HEK293 (cell line): ENCODE data around the gene INPP5F.

Source experiments
- CTCF ChIA-PET: fragments of 350-600 bp; formaldehyde crosslinking; extraction: SDS; loops from one replicate; lab custom pipeline; 2021; ENCODE audit warnings: antibody characterized with exemption; lab: Yijun Ruan, JAX
- POLR2A ChIA-PET: fragments of 300-600 bp; formaldehyde crosslinking; extraction: SDS; loops from one replicate; lab custom pipeline; 2020; ENCODE audit warnings: antibody characterized with exemption, inconsistent platforms; lab: Yijun Ruan, JAX
- H3K27ac ChIP-seq: fragments of 200-500 bp; sonication (Bioruptor generic); 2 replicates; pipeline ENCODE4 v1.5.1; 2014; ENCODE audit warnings: low read depth, low read length, control low read depth, inconsistent platforms; ENCODE audit errors: extremely low read depth
- H3K36me3 ChIP-seq, 2 experiments: fragments of 200-500 bp in 1 of 2; sonication (Bioruptor generic) in 1 of 2; 1 replicate in 1 of 2; 2 replicates in 1 of 2; pipeline ENCODE4 v1.5.1; 2014 to 2017; ENCODE audit warnings: inconsistent platforms in 2 of 2, low read length in 2 of 2; ENCODE audit not compliant: control insufficient read depth in 2 of 2, insufficient read depth in 1 of 2
- H3K4me1 ChIP-seq: fragments of 200-500 bp; sonication (Bioruptor generic); 2 replicates; pipeline ENCODE4 v1.5.1; 2014; ENCODE audit warnings: mild to moderate bottlenecking, low read length, inconsistent platforms; ENCODE audit not compliant: control insufficient read depth, insufficient read depth
- H3K4me3 ChIP-seq: 2 replicates; pipeline ENCODE4 v1.5.1; 2011; ENCODE audit warnings: low read depth, mild to moderate bottlenecking, control low read depth, low read length, moderate library complexity
- H3K9me3 ChIP-seq: fragments of 200-500 bp; sonication (Bioruptor generic); 2 replicates; pipeline ENCODE4 v1.5.1; 2014; ENCODE audit warnings: low read depth, low read length, inconsistent platforms; ENCODE audit not compliant: control insufficient read depth, insufficient read depth
- IKZF3 ChIP-seq: fragments of 450-650 bp; IDR thresholded peaks from 2 replicates; pipeline ENCODE4 v1.5.0; 2018; ENCODE audit warnings: missing biosample characterization, mild to moderate bottlenecking, missing genetic modification characterization, moderate library complexity
- MZF1 ChIP-seq: fragments of 450-650 bp; formaldehyde crosslinking; IDR thresholded peaks from 2 replicates; pipeline ENCODE4 v1.5.1; 2017; ENCODE audit warnings: missing biosample characterization, missing genetic modification characterization, borderline replicate concordance
- PRDM1 ChIP-seq: fragments of 450-650 bp; formaldehyde crosslinking; IDR thresholded peaks from 2 replicates; pipeline ENCODE4; 2016; ENCODE audit warnings: missing biosample characterization, missing genetic modification characterization
- SP7 ChIP-seq: fragments of 450-650 bp; formaldehyde crosslinking; IDR thresholded peaks from 2 replicates; pipeline ENCODE4 v1.5.1; 2016; ENCODE audit warnings: missing biosample characterization, missing genetic modification characterization
- WT1 ChIP-seq: fragments of 450-650 bp; formaldehyde crosslinking; IDR thresholded peaks from 2 replicates; pipeline ENCODE4 v1.5.1; 2016; ENCODE audit warnings: missing biosample characterization, missing genetic modification characterization
- ZBTB20 ChIP-seq: fragments of 450-650 bp; formaldehyde crosslinking; IDR thresholded peaks from 2 replicates; pipeline ENCODE4 v1.5.1; 2016; ENCODE audit warnings: missing biosample characterization, missing genetic modification characterization
- ZBTB7A ChIP-seq: fragments of 450-650 bp; formaldehyde crosslinking; IDR thresholded peaks from 2 replicates; pipeline ENCODE4 v1.5.1; 2016; ENCODE audit warnings: low read depth, missing biosample characterization, missing genetic modification characterization
- ZNF148 ChIP-seq: fragments of 450-650 bp; formaldehyde crosslinking; IDR thresholded peaks from 2 replicates; pipeline ENCODE4 v1.5.0; 2017; ENCODE audit warnings: missing biosample characterization, missing genetic modification characterization, borderline replicate concordance
- ZNF311 ChIP-seq: fragments of 450-650 bp; formaldehyde crosslinking; IDR thresholded peaks from 2 replicates; pipeline ENCODE4 v1.5.1; 2017; ENCODE audit warnings: missing biosample characterization, missing genetic modification characterization, borderline replicate concordance
- ZNF335 ChIP-seq: fragments of 450-650 bp; formaldehyde crosslinking; conservative IDR thresholded peaks from 2 replicates; pipeline ENCODE4 v1.5.1; 2016; ENCODE audit warnings: missing biosample characterization, missing genetic modification characterization
- ZNF473 ChIP-seq: fragments of 450-650 bp; formaldehyde crosslinking; IDR thresholded peaks from 2 replicates; pipeline ENCODE4 v1.5.1; 2017; ENCODE audit warnings: missing biosample characterization, missing genetic modification characterization
- ZNF548 ChIP-seq: fragments of 450-650 bp; formaldehyde crosslinking; IDR thresholded peaks from 2 replicates; pipeline ENCODE4 v1.5.1; 2016; ENCODE audit warnings: missing biosample characterization, missing genetic modification characterization
- ZNF571 ChIP-seq: fragments of 450-650 bp; formaldehyde crosslinking; IDR thresholded peaks from 2 replicates; pipeline ENCODE4 v1.5.0; 2017; ENCODE audit warnings: missing biosample characterization, missing genetic modification characterization
- ZNF600 ChIP-seq: fragments of 450-650 bp; formaldehyde crosslinking; IDR thresholded peaks from 2 replicates; pipeline ENCODE4 v1.5.1; 2016; ENCODE audit warnings: missing biosample characterization, missing genetic modification characterization
- ZNF639 ChIP-seq: fragments of 450-650 bp; formaldehyde crosslinking; IDR thresholded peaks from 2 replicates; pipeline ENCODE4 v1.5.1; 2016; ENCODE audit warnings: missing biosample characterization, missing genetic modification characterization
- ZNF843 ChIP-seq: fragments of 450-650 bp; formaldehyde crosslinking; IDR thresholded peaks from 2 replicates; pipeline ENCODE4 v1.5.1; 2016; ENCODE audit warnings: missing biosample characterization, missing genetic modification characterization
- TF ChIP-seq, protein P1 (sequence below): fragments of 450-650 bp; formaldehyde crosslinking; IDR thresholded peaks from 2 replicates; pipeline ENCODE4 v1.5.1; 2016; ENCODE audit warnings: missing biosample characterization, missing genetic modification characterization
- TF ChIP-seq, protein P2 (sequence below): fragments of 450-650 bp; formaldehyde crosslinking; IDR thresholded peaks from 2 replicates; pipeline ENCODE4 v1.5.1; 2017; ENCODE audit warnings: missing biosample characterization, missing genetic modification characterization
- TF ChIP-seq, protein P3 (sequence below): fragments of 450-650 bp; formaldehyde crosslinking; IDR thresholded peaks from 2 replicates; pipeline ENCODE4 v1.5.1; 2016; ENCODE audit warnings: missing biosample characterization, missing genetic modification characterization

Gene INPP5F

GRCh38 chr10:119782981-119783664, 57.3 kb downstream of the INPP5F start (continued):
- TF ChIP-seq ZNF639 (tag by site-specific recombination) (no peak), ZNF335 (tag by site-specific recombination) (no peak), ZNF473 (tag by site-specific recombination) (no peak), ZBTB7A (tag by site-specific recombination) (no peak)
- TF ChIP-seq, protein P1, sequence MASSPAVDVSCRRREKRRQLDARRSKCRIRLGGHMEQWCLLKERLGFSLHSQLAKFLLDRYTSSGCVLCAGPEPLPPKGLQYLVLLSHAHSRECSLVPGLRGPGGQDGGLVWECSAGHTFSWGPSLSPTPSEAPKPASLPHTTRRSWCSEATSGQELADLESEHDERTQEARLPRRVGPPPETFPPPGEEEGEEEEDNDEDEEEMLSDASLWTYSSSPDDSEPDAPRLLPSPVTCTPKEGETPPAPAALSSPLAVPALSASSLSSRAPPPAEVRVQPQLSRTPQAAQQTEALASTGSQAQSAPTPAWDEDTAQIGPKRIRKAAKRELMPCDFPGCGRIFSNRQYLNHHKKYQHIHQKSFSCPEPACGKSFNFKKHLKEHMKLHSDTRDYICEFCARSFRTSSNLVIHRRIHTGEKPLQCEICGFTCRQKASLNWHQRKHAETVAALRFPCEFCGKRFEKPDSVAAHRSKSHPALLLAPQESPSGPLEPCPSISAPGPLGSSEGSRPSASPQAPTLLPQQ (tag by site-specific recombination): no peak

GRCh38 chr10:119783665-119784027, 57.8 kb downstream of the INPP5F start:
- TF ChIP-seq PRDM1 (tag by site-specific recombination): peak; percentile 64
- TF ChIP-seq ZNF148 (tag by site-specific recombination): no peak
- TF ChIP-seq, all 188 proteins: peak for 1

GRCh38 chr10:119784340-119785067, 58.7 kb downstream of the INPP5F start:
- H3K27ac ChIP-seq: no peak overlapping the region; the same call in 1 of the 2 replicates
- H3K4me1 ChIP-seq: peaks cover 19% of the 10 kb centered on the region
- POLR2A ChIA-PET: no interaction called here
- H3K4me3 ChIP-seq: no peak overlapping the region
- CTCF ChIA-PET: interaction anchor here (0.6 to 3.0 kb wide), 2 partner anchors 34 to 81 kb away, joined by 6 to 13 read pairs; no protein-coding TSS in a partner anchor
- TF ChIP-seq ZNF335 (tag by site-specific recombination) (0 out of 2 replicates have a peak, but pooled peaks have one; percentile 32), MZF1 (tag by site-specific recombination) (0 out of 2 replicates have a peak, but pooled peaks have one; percentile 50), ZNF311 (tag by site-specific recombination) (no peak), WT1 (tag by site-specific recombination) (peak; percentile 97), ZNF548 (tag by site-specific recombination) (no peak), IKZF3 (tag by site-specific recombination) (no peak), SP7 (tag by site-specific recombination) (peak; percentile 31; the same call in 1 of the 2 replicates), ZNF571 (no peak), ZNF843 (no peak), ZNF600 (peak; percentile 52; the same call in 1 of the 2 replicates), ZBTB20 (0 out of 2 replicates have a peak, but pooled peaks have one; percentile 27)
- TF ChIP-seq, protein P2, sequence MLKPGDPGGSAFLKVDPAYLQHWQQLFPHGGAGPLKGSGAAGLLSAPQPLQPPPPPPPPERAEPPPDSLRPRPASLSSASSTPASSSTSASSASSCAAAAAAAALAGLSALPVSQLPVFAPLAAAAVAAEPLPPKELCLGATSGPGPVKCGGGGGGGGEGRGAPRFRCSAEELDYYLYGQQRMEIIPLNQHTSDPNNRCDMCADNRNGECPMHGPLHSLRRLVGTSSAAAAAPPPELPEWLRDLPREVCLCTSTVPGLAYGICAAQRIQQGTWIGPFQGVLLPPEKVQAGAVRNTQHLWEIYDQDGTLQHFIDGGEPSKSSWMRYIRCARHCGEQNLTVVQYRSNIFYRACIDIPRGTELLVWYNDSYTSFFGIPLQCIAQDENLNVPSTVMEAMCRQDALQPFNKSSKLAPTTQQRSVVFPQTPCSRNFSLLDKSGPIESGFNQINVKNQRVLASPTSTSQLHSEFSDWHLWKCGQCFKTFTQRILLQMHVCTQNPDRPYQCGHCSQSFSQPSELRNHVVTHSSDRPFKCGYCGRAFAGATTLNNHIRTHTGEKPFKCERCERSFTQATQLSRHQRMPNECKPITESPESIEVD: 0 out of 2 replicates have a peak, but pooled peaks have one; percentile 28
- TF ChIP-seq, protein P3, sequence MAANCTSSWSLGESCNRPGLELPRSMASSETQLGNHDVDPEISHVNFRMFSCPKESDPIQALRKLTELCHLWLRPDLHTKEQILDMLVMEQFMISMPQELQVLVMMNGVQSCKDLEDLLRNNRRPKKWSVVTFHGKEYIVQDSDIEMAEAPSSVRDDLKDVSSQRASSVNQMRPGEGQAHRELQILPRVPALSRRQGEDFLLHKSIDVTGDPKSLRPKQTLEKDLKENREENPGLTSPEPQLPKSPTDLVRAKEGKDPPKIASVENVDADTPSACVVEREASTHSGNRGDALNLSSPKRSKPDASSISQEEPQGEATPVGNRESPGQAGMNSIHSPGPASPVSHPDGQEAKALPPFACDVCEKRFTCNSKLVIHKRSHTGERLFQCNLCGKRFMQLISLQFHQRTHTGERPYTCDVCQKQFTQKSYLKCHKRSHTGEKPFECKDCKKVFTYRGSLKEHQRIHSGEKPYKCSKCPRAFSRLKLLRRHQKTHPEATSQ (tag by site-specific recombination): no peak
- H3K36me3 ChIP-seq: no peaks in the 10 kb centered on the region
- no peaks in the 10 kb centered on the region for H3K9me3 ChIP-seq

More at GRCh38 chr10:119783665-119784027, 57.8 kb downstream of the INPP5F start:
- Histone ChIP-seq H3K4me1 (peaks cover 19% of the 10 kb centered on the region), H3K27ac (no peak overlapping the region), H3K9me3 (no peaks in the 10 kb centered on the region), H3K36me3 (no peaks in the 10 kb centered on the region), H3K4me3 (no peak overlapping the region)
- ChIA-PET POLR2A (no interaction called here), CTCF (interaction anchor here (3.0 kb wide), 1 partner anchor 33 kb away, joined by 13 read pairs; no protein-coding TSS in a partner anchor)
